CD4-positive, alpha-beta memory T cell (primary cell): ENCODE measurements around the gene CYP39A1. TPM values are rescaled to one million over a fixed set of nuclear protein-coding genes. Genes with fewer than 3 reads are reported as not detected.

Experiments used
- CTCF ChIA-PET: fragments of 350-600 bp; sonication (Branson Sonifier 250); formaldehyde crosslinking; loops from one replicate; lab custom pipeline; 2021; ENCODE audit warnings: inconsistent platforms; ENCODE audit not compliant: partially characterized antibody; lab: Charles Lee
- POLR2A ChIA-PET: fragments of 350-600 bp; sonication (Branson Sonifier 250); formaldehyde crosslinking; loops from one replicate; lab custom pipeline; 2021; ENCODE audit not compliant: partially characterized antibody; lab: Charles Lee
- DNase-seq, 5 donors: peaks; one replicate each; pipeline versions ENCODE4 v3.0.0 to v3.0.0-alpha.2; 2020 to 2022; ENCODE audit warnings: mixed read lengths in 1 of 5
- H3K27ac ChIP-seq: one replicate; pipeline ENCODE4 v1.7.0; 2013; ENCODE audit warnings: low read depth, low read length
- H3K27me3 ChIP-seq: 2 replicates; pipeline ENCODE4 v1.7.0; 2013; ENCODE audit warnings: mild to moderate bottlenecking, low read length, moderate library complexity; ENCODE audit not compliant: insufficient read depth
- H3K36me3 ChIP-seq: 2 replicates; pipeline ENCODE4 v1.7.0; 2013; ENCODE audit warnings: mild to moderate bottlenecking, low read length, moderate library complexity; ENCODE audit not compliant: insufficient read depth
- H3K4me1 ChIP-seq: 2 replicates; pipeline ENCODE4 v1.7.0; 2013; ENCODE audit warnings: mild to moderate bottlenecking, low read length, moderate library complexity; ENCODE audit not compliant: insufficient read depth
- H3K4me3 ChIP-seq, 2 donors: one replicate each; pipeline ENCODE4 v1.7.0; 2013; ENCODE audit warnings: low read length in 2 of 2, mild to moderate bottlenecking in 1 of 2
- H3K9me3 ChIP-seq, 2 donors: one replicate each; pipeline ENCODE4 v1.7.0; 2013; ENCODE audit warnings: low read length in 2 of 2, control low read depth in 1 of 2; ENCODE audit not compliant: control insufficient read depth in 1 of 2
- H3K27ac Mint-ChIP-seq, 7 donors: one replicate each; pipeline ENCODE4 v1.8.0; 2020 to 2021; ENCODE audit warnings: mixed read lengths in 7 of 7, mild to moderate bottlenecking in 6 of 7, inconsistent platforms in 3 of 7, moderate library complexity in 3 of 7
- H3K27me3 Mint-ChIP-seq, 2 donors: one replicate each; pipeline ENCODE4 v1.8.0; 2020 to 2021; ENCODE audit warnings: mixed read lengths in 2 of 2
- H3K36me3 Mint-ChIP-seq, 2 donors: one replicate each; pipeline ENCODE4 v1.8.0; 2020 to 2021; ENCODE audit warnings: mixed read lengths in 2 of 2, inconsistent platforms in 1 of 2, mild to moderate bottlenecking in 1 of 2
- H3K4me1 Mint-ChIP-seq, 4 donors: one replicate each; pipeline ENCODE4 v1.8.0; 2020 to 2021; ENCODE audit warnings: mixed read lengths in 4 of 4, mild to moderate bottlenecking in 1 of 4
- H3K4me3 Mint-ChIP-seq, 8 donors: one replicate each; pipeline ENCODE4 v1.8.0; 2020 to 2021; ENCODE audit warnings: mixed read lengths in 8 of 8, mild to moderate bottlenecking in 7 of 8, moderate library complexity in 6 of 8, inconsistent platforms in 3 of 8
- H3K9me3 Mint-ChIP-seq, 8 donors: one replicate each; pipeline ENCODE4 v1.8.0; 2020 to 2021; ENCODE audit warnings: mixed read lengths in 8 of 8, mild to moderate bottlenecking in 5 of 8, inconsistent platforms in 3 of 8, moderate library complexity in 1 of 8
- intact Hi-C: fragments of 100-400 bp; cut with micrococcal nuclease; formaldehyde crosslinking; loops from one replicate; pipeline ENCODE4 v1.15.1; 2023
- polyA plus RNA-seq, 2 donors: library from polyadenylated mRNA; unstranded; fragments of 300-500 nt; fragmentation: Illumina TruSeq; gene quantifications; one replicate each; pipeline ENCODE4 v1.2.3, GENCODE V29; 2021
- total RNA-seq, 2 experiments: library from RNA; stranded (reverse); gene quantifications; one replicate each; pipeline ENCODE4 v1.2.3, GENCODE V29; 2021

Gene CYP39A1
- total and polyA plus RNA-seq, 4 experiments from 2014 or later = not detected

DNA sequence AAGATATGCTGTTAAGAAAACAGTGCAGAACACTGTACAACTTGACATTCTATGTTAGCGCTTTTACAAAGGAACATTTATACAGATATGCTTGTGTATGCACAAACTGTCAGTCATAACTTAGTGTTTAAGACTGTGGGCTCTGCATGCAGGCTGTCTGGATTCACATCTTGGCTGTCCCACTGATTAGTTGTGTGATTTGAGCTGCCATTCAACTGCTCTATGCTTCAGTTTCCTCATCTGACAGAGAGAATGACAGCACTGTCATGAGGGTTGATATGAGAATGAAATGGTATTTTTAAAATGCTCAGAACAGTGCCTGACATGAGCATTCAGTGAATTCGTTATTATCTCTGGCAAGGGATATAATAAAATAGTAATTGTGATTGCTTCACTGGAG is 8.9 kb upstream of the CYP39A1 start:
- intact Hi-C loops = no loop called here
- Histone ChIP-seq H3K4me3 (no peak overlapping the region), H3K4me1 (no peaks in the 10 kb centered on the region), H3K27me3 (no peaks in the 10 kb centered on the region), H3K36me3 (no peaks in the 10 kb centered on the region), H3K9me3 (no peaks in the 10 kb centered on the region), H3K27ac (no peak overlapping the region)
- peaks cover 0 to 1% of the 10 kb centered on the region in 2 donors for H3K27me3 Mint-ChIP-seq
- no peaks in the 10 kb centered on the region for H3K4me1 Mint-ChIP-seq
- POLR2A ChIA-PET = no interaction called here
- CTCF ChIA-PET = no interaction called here
- no peaks in the 10 kb centered on the region for H3K9me3 Mint-ChIP-seq
- H3K4me3 Mint-ChIP-seq = no peak overlapping the region
- no peaks in the 10 kb centered on the region for H3K36me3 Mint-ChIP-seq
- no peak for DNase-seq
- no peak overlapping the region for H3K27ac Mint-ChIP-seq

DNA sequence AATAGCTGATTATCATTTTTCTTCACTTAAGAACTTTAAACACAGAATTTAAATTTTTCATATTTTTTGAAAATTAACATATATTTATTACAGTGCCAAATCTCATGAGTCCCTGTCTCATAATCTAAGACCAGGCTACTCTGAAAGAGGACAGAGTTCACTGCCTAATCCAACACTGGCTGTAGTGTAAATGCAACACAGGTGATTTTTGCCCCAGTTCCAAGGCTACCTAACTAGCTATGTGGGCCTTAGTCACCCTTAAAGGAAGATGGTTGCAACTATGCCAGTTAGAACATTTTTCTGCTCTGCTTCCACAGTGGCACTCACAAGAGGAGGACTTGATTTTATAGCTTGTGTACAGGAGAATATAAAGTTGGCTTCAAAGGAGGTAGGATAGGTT is 5.0 kb upstream of the CYP39A1 start:
- Histone ChIP-seq H3K4me1 (peaks cover 11% of the 10 kb centered on the region), H3K9me3 (no peaks in the 10 kb centered on the region), H3K36me3 (no peaks in the 10 kb centered on the region), H3K27me3 (peaks cover 12% of the 10 kb centered on the region), H3K4me3 (no peak overlapping the region), H3K27ac (no peak overlapping the region)
- DNase-seq = no peak
- Mint-ChIP-seq H3K36me3 (no peaks in the 10 kb centered on the region), H3K4me3 (no peak overlapping the region), H3K27me3 (peaks cover 12 to 15% of the 10 kb centered on the region in 2 donors), H3K4me1 (peaks cover 5 to 10% (median 7%) of the 10 kb centered on the region in 4 donors), H3K27ac (no peak overlapping the region), H3K9me3 (no peaks in the 10 kb centered on the region)
- ChIA-PET CTCF (no interaction called here), POLR2A (no interaction called here)
- intact Hi-C loops = no loop called here

DNA sequence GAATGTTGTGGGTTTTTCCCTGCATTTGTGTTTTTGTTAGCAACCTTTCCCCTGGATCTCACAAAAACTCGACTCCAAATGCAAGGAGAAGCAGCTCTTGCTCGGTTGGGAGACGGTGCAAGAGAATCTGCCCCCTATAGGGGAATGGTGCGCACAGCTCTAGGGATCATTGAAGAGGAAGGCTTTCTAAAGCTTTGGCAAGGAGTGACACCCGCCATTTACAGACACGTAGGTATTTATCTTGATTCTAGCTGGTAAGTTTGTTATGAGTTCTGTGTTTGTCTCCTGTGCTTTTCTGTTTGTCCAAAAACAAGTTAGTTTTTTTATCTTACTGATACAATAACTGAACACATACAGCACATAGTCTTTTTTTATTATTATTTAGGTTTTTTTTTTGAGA is 3.2 kb upstream of the CYP39A1 start:
- no peaks in the 10 kb centered on the region for H3K9me3 ChIP-seq
- ChIA-PET CTCF (no interaction called here), POLR2A (no interaction called here)
- H3K4me3 ChIP-seq = no peak overlapping the region
- peaks cover 17% of the 10 kb centered on the region for H3K4me1 ChIP-seq
- H3K27me3 ChIP-seq = peaks cover 16% of the 10 kb centered on the region
- intact Hi-C loops = no loop called here
- no peak overlapping the region for H3K27ac ChIP-seq
- Mint-ChIP-seq H3K36me3 (no peaks in the 10 kb centered on the region), H3K27me3 (peaks cover 22 to 29% of the 10 kb centered on the region in 2 donors), H3K4me1 (peaks cover 12 to 17% (median 14%) of the 10 kb centered on the region in 4 donors), H3K4me3 (no peak overlapping the region), H3K27ac (no peak overlapping the region), H3K9me3 (no peaks in the 10 kb centered on the region)
- H3K36me3 ChIP-seq = no peaks in the 10 kb centered on the region
- no peak for DNase-seq

DNA sequence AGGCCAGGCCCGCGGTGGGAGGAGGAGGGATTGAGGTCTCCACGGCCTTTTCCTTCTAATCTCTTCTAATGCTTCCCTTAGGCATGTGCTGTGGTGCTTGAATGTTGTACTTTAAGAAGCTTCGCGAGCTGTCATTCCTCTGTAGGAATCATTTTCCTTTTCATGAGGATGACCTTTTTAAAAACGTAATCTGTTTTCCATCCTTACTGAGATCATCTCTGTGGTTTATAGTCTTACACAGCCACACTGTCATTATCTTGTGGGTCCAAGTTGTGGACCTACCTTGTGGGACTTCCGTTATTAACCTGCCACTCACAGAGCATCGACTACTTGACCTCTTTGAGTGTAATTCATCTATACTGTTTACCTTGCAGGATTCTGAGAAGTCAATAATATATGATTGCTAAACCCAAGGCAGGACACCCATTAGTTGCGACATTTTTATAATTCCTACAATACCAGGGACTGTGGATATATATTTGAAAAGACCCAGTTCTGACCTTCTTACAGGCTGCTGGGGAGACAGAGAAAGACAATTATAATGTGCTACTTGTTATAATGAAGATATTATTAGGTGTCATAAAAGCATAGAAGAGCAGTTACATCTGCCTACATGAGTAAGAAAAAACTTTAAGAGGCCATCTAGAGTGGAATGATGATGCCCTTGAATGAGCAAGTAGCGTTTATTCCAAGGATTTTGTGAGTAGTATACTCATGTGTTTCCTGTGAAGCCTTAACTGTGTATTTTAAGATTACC is 999 bp upstream of the CYP39A1 start:
- H3K36me3 Mint-ChIP-seq = no peaks in the 10 kb centered on the region
- peaks cover 17% of the 10 kb centered on the region for H3K4me1 ChIP-seq
- intact Hi-C loops = no loop called here
- peak overlapping the region; percentile 63 to 69 for H3K4me3 ChIP-seq
- peak overlapping the region; percentile 57 to 86 (median 80) for H3K4me3 Mint-ChIP-seq
- H3K4me1 Mint-ChIP-seq = peaks cover 12 to 17% (median 14%) of the 10 kb centered on the region in 4 donors
- no peaks in the 10 kb centered on the region for H3K9me3 Mint-ChIP-seq
- peaks cover 25 to 29% of the 10 kb centered on the region in 2 donors for H3K27me3 Mint-ChIP-seq
- no peaks in the 10 kb centered on the region for H3K9me3 ChIP-seq
- peaks cover 16% of the 10 kb centered on the region for H3K27me3 ChIP-seq
- DNase-seq = no peak
- no peak overlapping the region for H3K27ac Mint-ChIP-seq
- POLR2A ChIA-PET = no interaction called here
- no peak overlapping the region for H3K27ac ChIP-seq
- no peaks in the 10 kb centered on the region for H3K36me3 ChIP-seq
- CTCF ChIA-PET = no interaction called here

DNA sequence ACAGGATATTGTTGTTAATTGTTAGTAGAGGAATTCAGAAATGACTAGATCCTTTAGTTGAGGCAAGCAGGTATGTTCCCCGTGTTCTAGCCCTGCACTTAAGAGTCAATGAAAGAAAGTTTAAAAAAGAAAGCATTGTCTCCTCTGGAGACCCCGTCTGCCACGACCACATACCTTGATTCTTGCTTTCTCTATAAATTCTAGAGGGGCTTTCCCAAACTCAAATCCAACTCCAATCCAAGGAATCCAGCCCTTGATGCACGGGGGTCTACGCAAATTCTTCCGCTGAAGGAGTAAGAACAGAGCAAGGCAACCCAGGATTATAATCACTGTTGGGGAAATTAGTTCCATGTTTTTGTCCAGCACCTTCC is 401 bp downstream of the CYP39A1 start:
- Mint-ChIP-seq H3K36me3 (no peaks in the 10 kb centered on the region), H3K27me3 (peaks cover 25 to 28% of the 10 kb centered on the region in 2 donors), H3K27ac (peak overlapping the region in 2 of 7 donors; percentile 9 to 41), H3K9me3 (peaks cover 0 to 2% (median 0%) of the 10 kb centered on the region in 8 donors), H3K4me1 (peaks cover 12 to 17% (median 14%) of the 10 kb centered on the region in 4 donors), H3K4me3 (peak overlapping the region; percentile 82 to 93 (median 86))
- Histone ChIP-seq H3K27me3 (peaks cover 16% of the 10 kb centered on the region), H3K4me3 (peak overlapping the region; percentile 63 to 69), H3K27ac (no peak overlapping the region), H3K36me3 (no peaks in the 10 kb centered on the region), H3K4me1 (peaks cover 17% of the 10 kb centered on the region), H3K9me3 (no peaks in the 10 kb centered on the region)
- DNase-seq = peak in 1 of 5 donors; percentile 0
- ChIA-PET POLR2A (no interaction called here), CTCF (no interaction called here)
- intact Hi-C loops = no loop called here

DNA sequence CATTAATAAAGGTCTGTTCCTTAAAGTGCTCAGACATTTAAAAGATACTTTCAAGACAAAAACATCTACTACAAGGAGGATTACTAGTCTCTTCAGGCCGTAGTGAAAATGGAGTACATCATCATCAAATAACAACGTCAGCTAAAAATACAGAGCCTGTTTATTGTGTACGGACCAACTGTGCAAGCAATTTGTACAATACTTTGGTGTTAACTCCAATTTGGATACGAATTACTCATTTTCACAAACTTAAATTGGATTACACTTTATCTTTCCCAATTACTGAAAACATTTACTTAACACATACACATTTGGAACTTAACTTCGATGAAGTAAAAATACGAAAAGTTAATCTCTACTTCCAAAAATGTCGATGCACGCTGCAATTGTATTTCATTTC is 802 bp downstream of the CYP39A1 start:
- H3K27me3 Mint-ChIP-seq = peaks cover 25 to 29% of the 10 kb centered on the region in 2 donors
- intact Hi-C loops = no loop called here
- peaks cover 12 to 17% (median 14%) of the 10 kb centered on the region in 4 donors for H3K4me1 Mint-ChIP-seq
- Histone ChIP-seq H3K27me3 (peaks cover 16% of the 10 kb centered on the region), H3K4me3 (no peak overlapping the region), H3K4me1 (peaks cover 17% of the 10 kb centered on the region), H3K9me3 (no peaks in the 10 kb centered on the region), H3K36me3 (no peaks in the 10 kb centered on the region), H3K27ac (no peak overlapping the region)
- ChIA-PET POLR2A (no interaction called here), CTCF (no interaction called here)
- H3K9me3 Mint-ChIP-seq = peaks cover 0 to 2% (median 0%) of the 10 kb centered on the region in 8 donors
- no peak for DNase-seq
- no peaks in the 10 kb centered on the region for H3K36me3 Mint-ChIP-seq
- peak overlapping the region; percentile 82 to 93 (median 86) for H3K4me3 Mint-ChIP-seq
- no peak overlapping the region for H3K27ac Mint-ChIP-seq

DNA sequence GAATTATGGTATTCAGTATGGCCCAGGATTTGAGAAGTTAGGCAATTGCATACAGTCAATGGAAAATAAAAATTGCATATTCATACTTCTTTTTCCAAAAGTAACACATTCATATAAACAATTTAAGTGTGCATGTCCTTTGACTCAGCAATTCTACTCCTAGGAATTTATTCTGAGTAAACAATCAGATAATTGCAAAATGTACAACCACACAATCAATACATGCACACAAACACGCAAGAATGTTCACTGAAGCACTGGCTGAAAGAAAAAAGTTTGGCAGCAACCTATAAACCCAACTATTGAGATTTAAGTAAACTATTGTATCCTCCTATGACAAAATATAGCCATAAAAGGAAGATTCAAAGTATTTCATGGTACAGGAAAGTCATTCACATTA is 1.6 kb downstream of the CYP39A1 start:
- Mint-ChIP-seq H3K9me3 (peaks cover 0 to 2% (median 0%) of the 10 kb centered on the region in 8 donors), H3K4me3 (no peak overlapping the region), H3K27ac (no peak overlapping the region), H3K36me3 (no peaks in the 10 kb centered on the region), H3K4me1 (peaks cover 12 to 17% (median 14%) of the 10 kb centered on the region in 4 donors), H3K27me3 (peaks cover 25 to 29% of the 10 kb centered on the region in 2 donors)
- peaks cover 17% of the 10 kb centered on the region for H3K4me1 ChIP-seq
- DNase-seq = no peak
- no peaks in the 10 kb centered on the region for H3K9me3 ChIP-seq
- H3K27ac ChIP-seq = no peak overlapping the region
- H3K27me3 ChIP-seq = peaks cover 16% of the 10 kb centered on the region
- no peak overlapping the region for H3K4me3 ChIP-seq
- POLR2A ChIA-PET = no interaction called here
- intact Hi-C loops = no loop called here
- CTCF ChIA-PET = no interaction called here
- H3K36me3 ChIP-seq = no peaks in the 10 kb centered on the region
